ENCODE measurements around the gene SPAM1.
"Not testable (repeated sequence)": the region's sequence is repeated elsewhere in the genome, so short reads cannot be mapped to it uniquely, and the experiment has no call there.

SPAM1 gene, protein sequence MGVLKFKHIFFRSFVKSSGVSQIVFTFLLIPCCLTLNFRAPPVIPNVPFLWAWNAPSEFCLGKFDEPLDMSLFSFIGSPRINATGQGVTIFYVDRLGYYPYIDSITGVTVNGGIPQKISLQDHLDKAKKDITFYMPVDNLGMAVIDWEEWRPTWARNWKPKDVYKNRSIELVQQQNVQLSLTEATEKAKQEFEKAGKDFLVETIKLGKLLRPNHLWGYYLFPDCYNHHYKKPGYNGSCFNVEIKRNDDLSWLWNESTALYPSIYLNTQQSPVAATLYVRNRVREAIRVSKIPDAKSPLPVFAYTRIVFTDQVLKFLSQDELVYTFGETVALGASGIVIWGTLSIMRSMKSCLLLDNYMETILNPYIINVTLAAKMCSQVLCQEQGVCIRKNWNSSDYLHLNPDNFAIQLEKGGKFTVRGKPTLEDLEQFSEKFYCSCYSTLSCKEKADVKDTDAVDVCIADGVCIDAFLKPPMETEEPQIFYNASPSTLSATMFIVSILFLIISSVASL

DNA sequence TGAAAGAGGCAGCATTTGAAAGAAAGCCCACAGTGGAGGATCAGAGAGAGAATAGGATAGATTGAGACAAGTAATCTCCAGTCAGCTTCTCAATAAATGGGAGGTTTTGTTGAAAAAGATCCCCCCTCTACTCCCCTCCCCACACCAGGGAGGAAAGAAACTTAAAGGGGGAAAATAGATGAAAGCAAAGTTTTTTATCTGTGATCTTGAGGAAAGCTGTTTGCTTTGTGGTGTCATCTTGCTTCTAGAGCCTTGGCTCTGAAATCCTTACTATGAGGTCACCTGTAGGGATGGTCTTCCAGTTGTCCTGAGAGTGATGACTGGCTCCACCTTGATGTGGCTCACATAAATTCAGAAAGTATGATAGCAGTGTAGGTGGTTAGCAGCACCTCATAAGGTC is at the start of gene SPAM1:
Gene SPAM1, plus strand, starts transcription at position 301 of the 400 bp plus-strand sequence. CDS start 28,330 bp downstream, outside the sequence.
- no peak for DNase-seq (ENCODE audit: low read depth)

GRCh38 chr7:123876557-123877256 is 48.3 kb upstream of the SPAM1 start:
- DNase-seq (ENCODE audit: low read depth) = no peak

GRCh38 chr7:123879628-123880027 is 45.4 kb upstream of the SPAM1 start:
- DNase-seq (ENCODE audit: low read depth) = no peak

DNA sequence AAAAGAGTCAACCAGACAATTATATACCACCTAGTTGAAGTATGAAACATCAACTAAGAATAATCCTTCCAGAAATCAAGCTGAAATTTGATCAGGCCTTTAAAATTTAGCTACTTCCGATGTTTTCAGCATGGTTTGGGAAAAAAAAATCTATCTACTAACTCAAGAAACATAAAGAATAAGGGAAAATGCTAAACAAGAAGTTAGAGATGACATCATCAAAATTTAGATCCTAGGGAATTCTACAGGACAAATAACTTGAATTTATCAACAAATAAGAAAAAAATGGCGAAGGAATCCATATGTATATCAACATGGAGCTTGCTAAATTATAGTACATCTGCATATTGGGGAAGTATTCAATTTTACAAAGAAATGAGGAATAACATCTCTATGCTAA is 43.7 kb upstream of the SPAM1 start:
- no peak for DNase-seq (ENCODE audit: low read depth)

DNA sequence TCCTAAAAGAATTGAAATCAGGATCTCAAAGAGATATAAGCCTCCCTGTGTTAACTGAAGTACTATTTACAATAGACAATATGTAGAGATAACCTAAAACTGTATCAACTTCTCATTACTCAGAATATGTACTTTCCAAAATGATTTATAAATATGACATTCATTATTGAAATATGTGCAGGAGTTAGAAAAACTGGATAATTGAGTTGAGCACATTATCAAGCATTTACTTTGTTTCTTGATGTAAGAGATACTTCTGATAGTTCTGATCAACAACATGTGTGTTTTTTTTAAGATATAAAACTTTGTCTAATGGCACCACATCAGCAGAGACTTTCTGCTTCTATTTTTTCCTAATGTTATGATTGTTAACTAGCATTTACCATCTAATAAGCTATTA is 41.9 kb upstream of the SPAM1 start:
- DNase-seq (ENCODE audit: low read depth) = no peak

GRCh38 chr7:123888192-123888591 is 36.8 kb upstream of the SPAM1 start:
- no peak for DNase-seq (ENCODE audit: low read depth)

DNA sequence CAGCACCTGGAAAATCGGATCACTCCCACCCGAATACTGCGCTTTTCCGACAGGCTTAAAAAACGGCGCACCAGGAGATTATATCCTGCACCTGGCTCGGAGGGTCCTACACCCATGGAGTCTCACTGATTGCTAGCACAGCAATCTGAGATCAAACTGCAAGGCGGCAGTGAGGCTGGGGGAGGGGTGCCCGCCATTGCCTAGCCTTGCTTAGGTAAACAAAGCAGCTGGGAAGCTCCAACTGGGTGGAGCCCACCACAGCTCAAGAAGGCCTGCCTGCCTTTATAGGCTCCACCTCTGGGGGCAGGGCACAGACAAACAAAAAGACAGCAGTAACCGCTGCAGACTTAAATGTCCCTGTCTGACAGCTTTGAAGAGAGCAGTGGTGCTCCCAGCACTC is 30.3 kb upstream of the SPAM1 start:
- DNase-seq (ENCODE audit: low read depth) = not testable (repeated sequence)

- no peak for DNase-seq (ENCODE audit: low read depth)
Observed at GRCh38 chr7:123901101-123901500, 23.9 kb upstream of the SPAM1 start.

DNA sequence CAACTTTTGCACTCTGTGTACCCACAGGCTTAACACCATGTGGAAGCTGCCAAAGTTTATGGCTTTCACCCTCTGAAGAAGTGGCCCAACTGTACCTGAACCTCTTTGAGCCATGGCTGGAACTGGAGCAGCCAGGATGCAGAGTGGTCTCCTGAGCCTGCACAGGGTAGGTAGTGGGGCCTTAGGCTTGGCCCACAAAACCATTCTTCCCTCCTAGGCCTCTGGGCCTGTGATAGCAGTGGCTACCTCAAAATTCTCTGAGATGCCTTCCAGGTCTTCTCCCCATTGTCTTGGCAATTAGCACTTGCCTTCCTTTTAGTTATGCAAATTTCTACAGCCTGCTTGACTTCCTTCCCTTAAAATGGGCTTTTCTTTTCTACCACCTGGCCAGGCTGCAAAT is 19.3 kb upstream of the SPAM1 start:
- DNase-seq (ENCODE audit: low read depth) = no peak

DNA sequence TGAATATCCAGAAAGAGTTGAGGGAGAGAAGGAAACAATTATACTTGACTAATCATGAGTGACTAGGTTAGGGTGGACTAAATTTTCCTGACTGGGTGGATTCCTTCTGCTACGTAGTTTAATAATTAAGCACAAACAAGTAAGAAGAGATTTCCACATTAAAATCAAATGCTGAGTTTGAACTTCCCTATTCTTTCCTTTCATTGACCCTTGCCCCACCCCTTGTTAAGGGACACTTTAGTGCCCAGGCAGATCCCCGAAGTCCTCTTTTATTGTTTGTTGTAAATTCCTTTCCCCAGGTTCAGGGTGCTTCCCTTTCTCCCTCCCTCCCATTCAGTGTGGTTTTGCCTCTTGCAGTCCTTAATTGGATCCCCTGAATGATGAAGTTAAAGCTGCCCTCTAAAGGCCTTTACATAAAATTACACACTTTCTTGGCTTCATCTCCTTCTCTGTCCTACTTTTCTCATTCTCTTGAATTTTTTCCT is 8.8 kb upstream of the SPAM1 start:
- DNase-seq (ENCODE audit: low read depth) = no peak

DNA sequence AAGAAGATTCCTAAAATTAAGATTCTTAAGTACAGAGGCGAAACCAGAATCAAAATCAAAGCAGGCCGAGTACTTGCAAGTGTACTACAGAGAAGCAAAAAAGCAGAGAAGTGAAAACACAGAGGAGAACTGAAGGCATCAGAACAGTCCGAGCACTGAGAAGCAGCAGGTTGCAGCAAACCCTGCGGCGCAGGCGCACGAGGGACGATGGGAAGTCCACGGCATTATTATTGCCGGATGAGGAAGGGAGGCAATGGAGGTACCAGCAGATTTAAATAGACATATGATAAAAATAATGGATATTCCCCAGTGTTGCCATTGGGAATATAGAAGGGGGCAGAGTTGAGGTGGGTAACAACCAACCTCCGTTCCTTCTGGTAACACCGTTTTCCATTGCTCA is 7.2 kb upstream of the SPAM1 start:
- no peak for DNase-seq (ENCODE audit: low read depth)

DNA sequence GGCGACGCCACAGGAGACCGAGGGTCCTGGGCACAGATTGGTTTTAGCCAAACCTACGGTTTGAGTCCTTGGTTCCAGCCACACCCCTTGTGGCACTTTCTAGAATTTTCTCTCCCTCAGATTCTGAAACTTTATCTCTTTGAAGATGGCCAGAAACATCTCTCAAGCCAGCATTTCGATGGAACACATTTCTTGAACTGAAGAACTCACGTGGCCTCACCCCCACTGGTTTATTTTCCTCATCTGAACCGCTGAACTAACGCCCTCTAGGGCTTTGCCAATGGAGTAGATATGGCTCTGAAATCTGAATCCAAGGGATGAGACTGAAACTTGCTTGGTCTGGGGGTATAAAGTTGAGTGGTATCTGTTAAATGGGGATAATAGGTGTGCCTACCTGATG is 6.7 kb upstream of the SPAM1 start:
- DNase-seq (ENCODE audit: low read depth) = no peak

DNA sequence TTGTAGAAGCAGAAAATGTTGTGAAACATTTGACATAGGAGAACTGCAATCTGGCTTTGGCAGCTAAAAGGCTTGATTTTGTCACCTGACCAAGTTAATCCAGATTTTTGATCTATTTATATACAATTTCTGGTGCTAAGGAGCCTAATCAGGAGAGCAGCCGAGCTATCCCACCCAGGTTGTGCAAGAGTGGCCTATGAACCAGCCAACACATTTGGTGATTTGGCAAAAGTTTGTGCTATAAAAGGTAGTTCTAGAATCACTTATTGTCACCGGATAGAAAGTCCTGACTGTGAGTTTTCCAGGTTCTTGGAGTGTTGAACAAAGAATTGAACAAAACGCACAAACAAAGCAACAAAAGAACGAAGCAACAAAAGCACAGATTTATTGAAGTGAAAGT is 1.4 kb upstream of the SPAM1 start:
- DNase-seq (ENCODE audit: low read depth) = no peak

- DNase-seq (ENCODE audit: low read depth) = no peak
Observed at GRCh38 chr7:123929107-123929506, 4.1 kb downstream of the SPAM1 start.

DNA sequence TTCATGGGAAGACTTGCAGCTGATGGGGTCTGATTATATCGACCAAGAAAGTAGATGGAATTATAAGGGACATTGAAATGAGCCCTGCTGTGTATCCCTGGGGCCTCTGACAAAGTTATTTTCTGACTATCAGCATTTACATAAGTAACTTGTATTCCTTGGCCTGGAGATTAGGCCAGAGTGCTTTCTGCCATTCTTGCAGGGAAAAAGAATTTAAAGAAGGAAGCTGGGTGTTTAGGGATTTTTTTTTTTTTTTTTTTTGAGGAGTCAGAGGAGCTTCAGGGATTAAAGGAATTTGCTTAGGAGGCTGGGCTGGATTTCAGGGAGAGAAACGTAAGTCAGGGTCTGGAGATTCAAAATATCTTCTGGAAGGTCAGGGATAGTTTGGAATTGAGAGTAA is 4.6 kb downstream of the SPAM1 start:
- no peak for DNase-seq (ENCODE audit: low read depth)

DNA sequence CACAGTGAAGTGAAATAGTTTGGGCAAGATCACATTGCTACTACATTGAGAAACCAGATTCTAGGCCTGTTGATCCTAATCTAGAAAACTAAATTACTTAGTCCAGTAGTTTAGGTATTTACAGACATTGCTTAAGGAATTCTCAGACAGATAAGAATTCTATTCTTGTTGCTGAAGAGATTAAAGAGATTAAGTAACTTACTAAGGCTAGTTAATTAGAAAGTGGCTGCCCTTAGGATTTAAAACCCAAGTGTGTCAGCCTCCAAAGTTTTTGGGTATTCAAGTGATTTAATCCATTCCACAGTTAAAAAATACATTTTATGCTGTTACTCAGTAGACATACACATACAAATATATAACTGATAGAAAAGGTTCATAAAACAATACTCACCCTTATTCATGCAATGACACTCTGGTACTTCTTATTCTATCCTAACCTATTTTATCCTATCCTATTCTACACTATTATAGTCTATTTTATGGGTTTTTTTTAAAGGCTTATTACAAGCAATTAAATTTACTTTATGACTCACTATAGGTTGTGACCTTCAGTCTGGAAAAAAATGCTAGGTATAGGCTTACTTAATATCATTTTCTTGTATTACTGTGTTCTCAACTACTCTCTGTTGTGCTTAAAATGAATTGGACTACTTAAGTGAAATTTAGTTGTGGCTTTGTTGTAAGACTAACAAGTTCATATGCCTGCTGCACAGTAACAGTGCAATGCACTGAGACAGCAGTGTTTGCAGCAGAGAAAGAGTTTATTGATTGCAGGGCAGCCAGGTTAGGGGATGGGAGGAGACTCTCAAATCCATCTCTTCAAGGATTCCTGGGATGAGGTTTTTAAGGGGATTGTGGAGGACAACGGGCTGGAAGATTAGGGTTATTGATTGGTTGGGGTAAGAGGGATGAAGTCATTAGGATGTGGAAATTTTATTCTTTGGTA is 10.7 kb downstream of the SPAM1 start:
- no peak for DNase-seq (ENCODE audit: low read depth)

DNA sequence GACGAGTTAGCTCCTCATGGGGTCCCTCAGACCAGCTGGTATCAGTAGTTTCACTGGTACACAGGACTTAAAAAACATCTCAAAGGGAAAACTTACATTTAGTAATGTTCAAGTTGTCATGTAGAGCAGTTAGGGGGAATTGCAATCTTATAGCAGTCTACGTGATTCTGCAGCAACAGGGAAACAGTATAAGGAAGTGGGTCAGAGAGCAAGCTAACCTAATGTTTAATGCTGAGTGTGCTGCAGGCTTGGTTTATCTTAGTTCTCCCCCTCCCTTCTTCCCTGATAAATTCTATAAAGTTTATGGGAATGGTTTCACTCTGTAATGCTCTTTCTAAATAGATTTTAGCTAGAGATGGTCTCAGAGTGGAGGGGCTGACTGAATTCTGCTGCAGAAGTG is 11.3 kb downstream of the SPAM1 start:
- DNase-seq (ENCODE audit: low read depth) = no peak

DNA sequence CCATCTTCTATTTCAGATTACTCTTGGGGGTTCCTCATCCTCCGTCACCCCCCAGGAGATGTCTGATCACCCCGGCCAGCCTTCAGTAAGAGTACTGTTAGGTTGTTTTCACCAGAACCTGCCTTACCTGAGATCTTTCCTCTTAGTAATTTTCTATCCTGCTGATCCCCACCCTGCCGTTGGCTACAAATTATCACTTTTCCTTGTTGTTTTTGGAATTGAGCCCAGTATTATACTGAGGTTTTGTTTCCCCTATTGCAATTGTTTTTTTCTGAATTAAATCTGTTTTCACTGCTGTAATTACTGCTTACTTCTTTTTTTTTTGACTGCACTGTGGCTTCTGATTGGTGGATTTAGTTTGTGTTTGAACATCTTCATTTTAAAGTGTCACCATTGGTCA is 14.7 kb downstream of the SPAM1 start:
- DNase-seq (ENCODE audit: low read depth) = no peak

GRCh38 chr7:123941391-123942180 is 16.5 kb downstream of the SPAM1 start:
- DNase-seq (ENCODE audit: low read depth) = no peak

- no peak for DNase-seq (ENCODE audit: low read depth)
Observed at GRCh38 chr7:123944395-123944794, 19.4 kb downstream of the SPAM1 start.

DNA sequence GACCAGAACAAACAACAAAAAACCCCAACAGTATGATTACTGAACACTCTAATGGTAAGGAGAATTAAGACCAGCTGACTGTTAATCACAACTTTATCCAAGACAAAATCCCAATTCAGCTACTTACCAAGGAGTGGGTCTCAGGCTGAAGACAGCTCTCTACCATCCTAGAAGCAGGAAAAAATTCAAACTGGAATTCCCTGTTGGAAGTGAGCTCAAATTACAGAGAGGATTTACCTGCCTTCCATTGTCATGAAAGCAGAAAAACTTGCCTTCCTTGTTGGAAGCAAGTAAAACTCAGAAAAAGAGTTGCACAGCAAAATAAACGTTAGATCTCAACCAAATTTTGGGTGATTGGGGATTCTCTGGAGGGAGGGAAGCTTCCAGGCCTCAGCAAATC is 20.9 kb downstream of the SPAM1 start:
- no peak for DNase-seq (ENCODE audit: low read depth)

All from fibroblast of gingiva (primary cell).